Measurements from ENCODE around the gene HRH2. TPM values are rescaled to one million over a fixed set of nuclear protein-coding genes. Genes with fewer than 3 reads are reported as not detected.
"Not testable (repeated sequence)": the region's sequence is repeated elsewhere in the genome, so short reads cannot be mapped to it uniquely, and the experiment has no call there.

The HRH2 gene
- total and polyA plus RNA-seq, 8 donors: 4.1 to 22.0 (median 8.2) TPM

DNA sequence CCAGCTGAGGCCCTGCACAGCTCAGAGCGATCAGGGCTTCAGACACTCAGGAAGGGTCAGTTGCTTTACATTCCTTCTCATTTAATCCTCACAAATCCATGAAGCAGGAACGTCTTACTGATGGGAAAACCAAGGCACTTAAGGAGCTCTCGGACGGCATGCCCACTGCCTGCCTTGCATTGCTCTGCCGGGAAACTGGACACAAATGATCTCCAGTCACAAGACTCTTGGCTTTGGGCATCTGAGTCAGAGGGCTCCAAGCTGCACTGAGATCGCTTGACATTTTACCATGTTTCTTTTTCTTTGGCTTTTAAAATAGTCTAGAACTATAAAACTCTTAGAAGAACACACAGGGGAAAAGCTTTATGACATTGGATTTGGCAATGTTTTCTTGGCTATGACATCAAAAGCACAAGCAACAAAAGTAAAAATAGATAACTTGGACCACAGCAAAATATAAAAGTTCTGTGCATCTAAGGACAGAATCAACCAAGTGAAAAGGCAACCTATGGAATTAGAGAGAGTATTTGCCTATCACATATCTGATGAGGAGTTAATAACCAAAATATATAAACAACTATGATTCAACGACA is 43.6 kb upstream of the HRH2 start:
- DNase-seq: peak in 1 of 4 donors; percentile 5
- H3K27ac ChIP-seq: no peak overlapping the region
- no peak for ATAC-seq

DNA sequence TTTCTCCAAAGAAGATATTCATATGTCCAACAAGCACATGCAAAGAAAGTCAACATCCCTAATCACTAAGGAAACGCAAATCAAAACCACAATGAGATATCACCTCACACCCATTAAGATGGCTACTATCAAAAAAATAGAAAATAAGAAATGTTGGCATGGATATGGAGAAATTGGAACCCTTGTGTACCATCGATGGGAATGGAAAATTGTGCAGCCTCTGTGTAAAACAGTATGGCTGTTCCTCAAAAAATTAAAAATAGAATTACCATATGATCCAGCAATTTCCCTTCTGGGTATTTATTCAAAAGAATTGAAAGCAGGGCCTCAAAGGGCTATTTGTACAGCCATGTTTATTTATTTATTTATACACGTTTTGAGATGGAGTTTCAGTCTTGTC is 43.0 kb upstream of the HRH2 start:
- Histone ChIP-seq H3K27me3 (peaks cover 0 to 26% of the 10 kb centered on the region in 2 donors), H3K4me1 (peaks cover 0 to 20% of the 10 kb centered on the region in 2 donors), H3K27ac (no peak overlapping the region), H3K4me3 (no peak overlapping the region), H3K9me3 (no peaks in the 10 kb centered on the region), H3K36me3 (no peaks in the 10 kb centered on the region)
- no peak for DNase-seq
- intact Hi-C loops (cut with DNase I): no loop called here
- TF ChIP-seq, protein P1, sequence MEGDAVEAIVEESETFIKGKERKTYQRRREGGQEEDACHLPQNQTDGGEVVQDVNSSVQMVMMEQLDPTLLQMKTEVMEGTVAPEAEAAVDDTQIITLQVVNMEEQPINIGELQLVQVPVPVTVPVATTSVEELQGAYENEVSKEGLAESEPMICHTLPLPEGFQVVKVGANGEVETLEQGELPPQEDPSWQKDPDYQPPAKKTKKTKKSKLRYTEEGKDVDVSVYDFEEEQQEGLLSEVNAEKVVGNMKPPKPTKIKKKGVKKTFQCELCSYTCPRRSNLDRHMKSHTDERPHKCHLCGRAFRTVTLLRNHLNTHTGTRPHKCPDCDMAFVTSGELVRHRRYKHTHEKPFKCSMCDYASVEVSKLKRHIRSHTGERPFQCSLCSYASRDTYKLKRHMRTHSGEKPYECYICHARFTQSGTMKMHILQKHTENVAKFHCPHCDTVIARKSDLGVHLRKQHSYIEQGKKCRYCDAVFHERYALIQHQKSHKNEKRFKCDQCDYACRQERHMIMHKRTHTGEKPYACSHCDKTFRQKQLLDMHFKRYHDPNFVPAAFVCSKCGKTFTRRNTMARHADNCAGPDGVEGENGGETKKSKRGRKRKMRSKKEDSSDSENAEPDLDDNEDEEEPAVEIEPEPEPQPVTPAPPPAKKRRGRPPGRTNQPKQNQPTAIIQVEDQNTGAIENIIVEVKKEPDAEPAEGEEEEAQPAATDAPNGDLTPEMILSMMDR (IDR thresholded peaks at IDR 0.05): no peak
- ATAC-seq: no peak

More for the DNA sequence above, 43.6 kb upstream of the HRH2 start:
- Histone ChIP-seq H3K36me3 (no peaks in the 10 kb centered on the region), H3K9me3 (no peaks in the 10 kb centered on the region), H3K27me3 (peaks cover 0 to 26% of the 10 kb centered on the region in 2 donors), H3K4me1 (peaks cover 0 to 20% of the 10 kb centered on the region in 2 donors), H3K4me3 (no peak overlapping the region)
- intact Hi-C loops (cut with DNase I): no loop called here
- TF ChIP-seq, protein P1 (IDR thresholded peaks at IDR 0.05): no peak

GRCh38 chr5:175616083-175616482 is 41.8 kb upstream of the HRH2 start:
- Histone ChIP-seq H3K9me3 (no peaks in the 10 kb centered on the region), H3K4me3 (no peak overlapping the region), H3K27ac (no peak overlapping the region), H3K4me1 (peaks cover 0 to 20% of the 10 kb centered on the region in 2 donors), H3K27me3 (peaks cover 0 to 24% of the 10 kb centered on the region in 2 donors), H3K36me3 (no peaks in the 10 kb centered on the region)
- intact Hi-C loops (cut with DNase I): no loop called here
- TF ChIP-seq, protein P1 (IDR thresholded peaks at IDR 0.05): no peak
- no peak for ATAC-seq
- no peak for DNase-seq

GRCh38 chr5:175616527-175616926 is 41.3 kb upstream of the HRH2 start:
- H3K36me3 ChIP-seq; intact Hi-C loops (cut with DNase I); ATAC-seq; DNase-seq; H3K4me3 ChIP-seq; H3K27ac ChIP-seq; H3K9me3 ChIP-seq: not testable (repeated sequence)
- peaks cover 0 to 22% of the 10 kb centered on the region in 2 donors for H3K27me3 ChIP-seq
- H3K4me1 ChIP-seq: peaks cover 0 to 20% of the 10 kb centered on the region in 2 donors

- Histone ChIP-seq H3K4me1 (peaks cover 0 to 20% of the 10 kb centered on the region in 2 donors), H3K27me3 (peaks cover 0 to 13% of the 10 kb centered on the region in 2 donors), H3K4me3 (no peak overlapping the region), H3K9me3 (peaks cover 0 to 6% of the 10 kb centered on the region in 2 donors), H3K27ac (no peak overlapping the region), H3K36me3 (no peaks in the 10 kb centered on the region)
- ATAC-seq: no peak
- intact Hi-C loops (cut with DNase I): no loop called here
- no peak for DNase-seq
- TF ChIP-seq, protein P1 (IDR thresholded peaks at IDR 0.05): no peak
Measured at GRCh38 chr5:175617447-175617846, 40.4 kb upstream of the HRH2 start.

DNA sequence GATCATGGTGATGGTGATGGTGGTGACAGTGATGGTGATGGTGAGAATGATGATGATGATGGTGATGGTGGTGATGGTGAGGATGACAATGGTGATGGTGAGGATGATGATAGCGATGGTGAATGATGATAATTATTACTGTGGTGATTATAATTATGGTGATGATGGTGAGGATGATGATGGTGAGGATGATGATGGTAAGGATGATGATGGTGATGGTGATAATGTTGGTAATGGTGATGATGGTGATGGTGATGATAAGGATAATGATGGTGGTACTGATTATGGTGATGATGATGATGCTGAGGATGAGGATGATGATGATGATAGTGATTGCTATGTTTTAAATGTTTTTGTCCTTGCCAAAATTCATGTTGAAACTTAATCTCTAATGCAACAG is 37.3 kb upstream of the HRH2 start:
- TF ChIP-seq, protein P1 (IDR thresholded peaks at IDR 0.05): no peak
- no peak for DNase-seq
- Histone ChIP-seq H3K27ac (no peak overlapping the region), H3K4me3 (no peak overlapping the region), H3K27me3 (no peaks in the 10 kb centered on the region), H3K9me3 (peaks cover 0 to 6% of the 10 kb centered on the region in 2 donors), H3K36me3 (no peaks in the 10 kb centered on the region), H3K4me1 (peaks cover 0 to 20% of the 10 kb centered on the region in 2 donors)
- intact Hi-C loops (cut with DNase I): no loop called here
- no peak for ATAC-seq

Data from left lung (tissue), 10 donors.